T-helper 1 cell treated with Interleukin-12 subunit alpha and Interleukin-12 subunit beta and Interleukin-4 antibody, amounts not matched to agents 30 μg/mL and 1 μg/mL, for 36 hours (primary cell): ENCODE measurements around the gene ANXA8.

Experiments
- H3K27ac Mint-ChIP-seq: one replicate; pipeline ENCODE4 v1.8.0; 2021; ENCODE audit warnings: mild to moderate bottlenecking, mixed read lengths
- H3K27me3 Mint-ChIP-seq: one replicate; pipeline ENCODE4 v1.8.0; 2021; ENCODE audit warnings: low read depth, mixed read lengths
- H3K36me3 Mint-ChIP-seq: one replicate; pipeline ENCODE4 v1.8.0; 2021; ENCODE audit warnings: low read depth, mixed read lengths
- H3K4me1 Mint-ChIP-seq: one replicate; pipeline ENCODE4 v1.8.0; 2021; ENCODE audit warnings: low read depth, mixed read lengths
- H3K4me3 Mint-ChIP-seq: one replicate; pipeline ENCODE4 v1.8.0; 2021; ENCODE audit warnings: mild to moderate bottlenecking, moderate library complexity, mixed read lengths
- H3K9me3 Mint-ChIP-seq: one replicate; pipeline ENCODE4 v1.8.0; 2021; ENCODE audit warnings: mixed read lengths

ANXA8 gene

DNA sequence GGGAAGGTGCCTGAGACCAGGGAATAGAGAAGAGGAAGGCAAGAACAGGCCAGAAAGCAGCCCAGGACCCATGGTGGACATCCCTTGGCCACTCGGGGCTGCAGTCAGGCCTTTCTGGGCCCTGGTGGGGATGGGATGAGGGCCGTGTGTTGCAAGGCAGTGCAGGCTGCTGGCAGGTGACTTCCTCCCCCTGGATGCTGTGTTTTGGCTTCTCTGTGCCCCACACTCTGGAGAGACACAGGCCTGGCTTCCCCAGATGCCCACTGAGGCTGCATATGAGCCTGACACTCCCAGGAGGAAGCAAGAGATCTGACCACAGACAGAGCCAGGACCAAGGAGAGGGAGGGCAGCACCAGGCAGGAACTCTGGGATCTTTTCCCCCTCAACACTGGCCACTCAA is 39.9 kb downstream of the ANXA8 start:
- Mint-ChIP-seq H3K4me1 (no peaks in the 10 kb centered on the region), H3K27me3 (peaks cover 7% of the 10 kb centered on the region), H3K9me3 (peaks cover 12% of the 10 kb centered on the region), H3K27ac (no peak overlapping the region), H3K36me3 (no peaks in the 10 kb centered on the region), H3K4me3 (no peak overlapping the region)

DNA sequence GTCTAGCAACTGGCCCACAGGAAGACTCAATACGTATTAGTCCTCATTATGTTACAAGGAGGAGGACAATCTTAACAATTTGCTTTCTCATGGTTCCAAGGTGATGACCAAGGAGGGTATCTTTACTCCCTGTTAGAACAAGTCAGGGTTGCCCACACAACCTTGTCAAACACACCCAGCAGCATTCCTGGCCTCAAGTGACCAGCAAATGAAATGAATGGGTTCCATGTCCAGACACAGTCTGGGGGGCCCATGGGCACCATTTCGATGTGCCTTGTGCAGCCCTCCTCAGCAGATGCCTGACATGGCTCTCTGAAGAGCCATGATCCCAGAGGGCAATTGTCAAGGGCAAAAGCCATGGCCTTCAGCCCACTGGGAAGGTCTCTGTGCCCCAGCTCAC is 40.8 kb downstream of the ANXA8 start:
- Mint-ChIP-seq H3K4me3 (no peak overlapping the region), H3K36me3 (no peaks in the 10 kb centered on the region), H3K9me3 (peaks cover 12% of the 10 kb centered on the region), H3K4me1 (no peaks in the 10 kb centered on the region), H3K27me3 (peaks cover 7% of the 10 kb centered on the region), H3K27ac (no peak overlapping the region)

DNA sequence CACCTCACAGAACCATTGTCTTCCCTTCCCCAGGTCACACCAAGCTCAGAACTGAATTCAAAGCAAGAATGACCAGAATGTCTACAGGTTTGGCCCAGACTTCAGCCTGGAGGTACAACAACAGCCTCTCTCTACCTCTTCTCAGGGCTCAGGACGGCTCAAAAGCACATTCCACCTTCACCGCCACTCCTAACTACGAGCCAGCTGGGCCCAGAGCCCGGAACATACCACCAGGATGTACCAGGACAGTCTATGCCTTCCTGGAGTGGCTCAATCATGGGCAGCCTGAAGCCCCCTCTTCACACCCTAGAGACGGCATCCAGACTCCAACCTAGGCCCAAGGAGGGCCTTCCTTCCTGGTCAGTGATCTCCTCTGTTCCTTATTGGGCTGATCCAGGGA is 41.6 kb downstream of the ANXA8 start:
- peaks cover 12% of the 10 kb centered on the region for H3K9me3 Mint-ChIP-seq
- H3K4me1 Mint-ChIP-seq: no peaks in the 10 kb centered on the region
- H3K36me3 Mint-ChIP-seq: no peaks in the 10 kb centered on the region
- H3K4me3 Mint-ChIP-seq: no peak overlapping the region
- H3K27ac Mint-ChIP-seq: no peak overlapping the region
- peaks cover 7% of the 10 kb centered on the region for H3K27me3 Mint-ChIP-seq

DNA sequence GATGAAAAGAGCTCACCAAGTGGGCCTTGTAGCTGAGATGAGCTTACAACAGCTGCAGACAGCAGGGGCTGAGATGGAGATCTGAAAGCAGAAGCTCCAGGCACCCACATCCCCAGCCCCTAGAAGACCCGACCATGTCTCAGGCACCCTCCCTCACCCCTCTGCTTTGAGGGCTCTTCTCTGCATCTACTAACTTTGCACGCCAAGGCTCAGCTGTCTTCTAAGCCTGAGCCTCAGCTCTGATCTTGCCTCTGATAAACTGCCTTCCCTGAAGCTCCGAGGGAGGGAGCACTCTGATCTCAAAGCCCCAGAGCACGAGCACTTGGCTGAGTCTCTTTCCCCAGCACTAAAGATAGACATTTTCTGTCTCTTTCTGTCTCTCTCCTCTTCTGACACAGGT is 42.0 kb downstream of the ANXA8 start:
- Mint-ChIP-seq H3K27me3 (peaks cover 7% of the 10 kb centered on the region), H3K36me3 (no peaks in the 10 kb centered on the region), H3K4me3 (no peak overlapping the region), H3K27ac (no peak overlapping the region), H3K9me3 (peaks cover 12% of the 10 kb centered on the region), H3K4me1 (no peaks in the 10 kb centered on the region)

DNA sequence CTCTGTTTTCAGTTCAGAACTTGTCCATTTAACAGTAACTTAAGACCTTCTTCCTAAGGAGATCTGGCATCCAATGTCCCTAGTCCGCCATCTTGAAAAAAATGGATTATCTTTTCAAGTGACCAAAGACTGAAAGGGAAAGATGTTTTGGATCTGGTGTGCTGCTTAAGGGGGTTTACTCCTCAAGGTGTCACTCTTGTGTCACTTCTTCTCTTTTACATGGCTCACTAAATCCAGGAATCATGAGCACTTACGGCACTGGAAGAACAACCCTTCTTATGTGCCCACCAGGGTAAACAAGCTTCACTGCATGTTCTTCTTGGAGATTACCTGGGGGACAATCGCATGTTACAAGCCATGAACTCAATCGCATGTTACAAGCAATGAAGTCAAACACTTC is 43.7 kb downstream of the ANXA8 start:
- Mint-ChIP-seq H3K27ac (no peak overlapping the region), H3K9me3 (peaks cover 2% of the 10 kb centered on the region), H3K36me3 (no peaks in the 10 kb centered on the region), H3K4me1 (no peaks in the 10 kb centered on the region), H3K4me3 (no peak overlapping the region), H3K27me3 (peaks cover 18% of the 10 kb centered on the region)

DNA sequence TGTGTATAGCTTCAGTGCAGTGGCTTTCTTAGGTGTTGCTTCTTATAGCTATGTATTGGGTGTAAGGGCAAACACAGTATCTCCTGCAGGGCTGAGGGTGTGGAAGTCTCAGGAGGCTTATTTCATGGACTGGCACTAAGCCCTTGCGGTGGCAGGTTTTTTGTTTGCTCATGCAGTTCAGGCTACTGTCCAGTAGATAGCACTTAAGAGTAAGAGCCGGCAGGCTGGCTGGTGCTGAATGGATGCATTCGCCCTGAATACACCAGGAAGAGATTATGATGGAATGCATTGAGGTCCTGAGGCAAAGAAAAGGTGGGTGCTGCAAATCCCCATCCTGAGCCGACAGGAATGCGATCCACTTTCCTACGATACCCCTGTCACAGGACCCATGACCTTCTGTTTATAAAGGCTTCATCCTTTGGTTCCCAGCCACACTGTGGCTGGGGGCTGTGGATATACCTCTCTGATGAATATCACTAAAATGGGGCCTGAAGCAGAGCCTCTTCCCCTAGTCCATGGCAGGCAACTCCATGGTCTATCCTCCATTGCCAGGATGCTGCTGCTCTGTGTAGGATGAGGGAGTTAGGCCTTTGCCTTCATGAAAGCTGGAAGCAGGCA is 44.9 kb downstream of the ANXA8 start:
- Mint-ChIP-seq H3K27me3 (peaks cover 22% of the 10 kb centered on the region), H3K4me3 (no peak overlapping the region), H3K4me1 (no peaks in the 10 kb centered on the region), H3K36me3 (no peaks in the 10 kb centered on the region), H3K9me3 (no peaks in the 10 kb centered on the region), H3K27ac (no peak overlapping the region)

DNA sequence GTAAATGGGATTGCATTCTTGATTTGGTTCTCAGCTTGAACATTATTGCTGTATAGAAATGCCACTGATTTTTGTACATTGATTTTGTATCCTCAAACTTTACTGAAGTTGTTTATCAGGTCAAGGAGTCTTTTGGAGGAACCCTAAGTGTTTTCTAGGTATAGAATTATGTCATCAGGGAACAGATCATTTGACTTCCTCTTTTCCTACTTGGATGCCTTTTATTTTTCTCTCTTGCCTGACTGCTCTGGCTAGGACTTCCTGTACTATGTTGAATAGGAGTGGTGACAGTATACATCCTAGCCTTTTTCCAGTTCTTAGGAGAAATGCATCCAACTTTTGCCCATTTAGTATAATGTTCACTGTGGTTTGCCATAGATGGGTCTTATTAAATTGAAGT is 48.8 kb downstream of the ANXA8 start:
- H3K4me1 Mint-ChIP-seq: no peaks in the 10 kb centered on the region
- H3K36me3 Mint-ChIP-seq: no peaks in the 10 kb centered on the region
- H3K9me3 Mint-ChIP-seq: no peaks in the 10 kb centered on the region
- H3K27me3 Mint-ChIP-seq: peaks cover 30% of the 10 kb centered on the region
- H3K4me3 Mint-ChIP-seq: no peak overlapping the region
- H3K27ac Mint-ChIP-seq: no peak overlapping the region

DNA sequence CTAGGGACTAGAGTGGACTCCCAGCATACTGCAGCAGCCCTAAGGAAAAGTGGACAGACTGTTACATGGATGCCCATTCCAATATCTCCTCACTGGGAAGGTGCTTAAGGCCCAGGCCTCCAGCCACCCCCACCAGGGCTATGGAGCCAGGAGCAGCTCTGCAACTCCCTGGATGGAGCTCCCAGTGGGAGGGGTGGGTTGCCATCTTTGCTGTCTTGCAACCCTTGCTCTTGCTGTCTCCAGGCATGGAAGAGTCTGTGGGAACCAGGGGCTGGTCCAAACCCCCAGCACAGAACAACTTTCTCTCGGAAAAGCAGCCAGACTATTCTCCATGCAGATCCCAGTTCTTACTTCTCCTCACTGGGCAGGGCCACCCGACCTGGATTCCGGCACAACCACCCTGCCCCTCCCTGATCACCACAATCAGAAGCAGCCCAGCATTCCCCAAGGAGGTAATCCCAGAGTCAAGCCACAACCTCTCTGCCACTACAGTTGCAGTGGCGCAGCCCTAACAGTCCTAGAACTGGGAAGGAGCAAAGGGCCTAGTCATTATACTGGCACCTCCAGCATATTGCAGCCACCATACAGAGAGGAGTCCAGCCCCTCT is 58.0 kb downstream of the ANXA8 start:
- Mint-ChIP-seq H3K36me3 (no peaks in the 10 kb centered on the region), H3K27ac (no peak overlapping the region), H3K9me3 (no peaks in the 10 kb centered on the region), H3K4me3 (no peak overlapping the region), H3K27me3 (peaks cover 2% of the 10 kb centered on the region), H3K4me1 (no peaks in the 10 kb centered on the region)

DNA sequence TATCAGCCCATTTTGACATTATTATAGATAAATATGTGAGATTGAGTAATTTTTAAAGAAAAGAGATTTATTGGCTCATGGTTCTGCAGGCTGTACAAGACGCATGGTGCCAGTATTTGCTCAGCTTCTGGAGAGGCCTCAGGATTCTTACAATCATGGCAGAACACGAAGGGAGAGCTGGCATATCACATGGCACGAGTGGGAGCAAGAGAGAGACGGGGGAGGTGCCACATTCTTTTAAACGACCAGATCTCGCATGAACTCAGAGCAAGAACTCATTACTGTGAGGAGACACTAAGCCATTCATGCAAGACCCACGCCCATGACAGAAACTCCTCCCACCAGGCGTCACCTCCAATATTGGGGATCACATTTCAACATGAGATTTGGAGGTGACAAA is 59.7 kb downstream of the ANXA8 start:
- Mint-ChIP-seq H3K4me3 (no peak overlapping the region), H3K4me1 (no peaks in the 10 kb centered on the region), H3K27me3 (no peaks in the 10 kb centered on the region), H3K36me3 (no peaks in the 10 kb centered on the region), H3K27ac (no peak overlapping the region), H3K9me3 (no peaks in the 10 kb centered on the region)

DNA sequence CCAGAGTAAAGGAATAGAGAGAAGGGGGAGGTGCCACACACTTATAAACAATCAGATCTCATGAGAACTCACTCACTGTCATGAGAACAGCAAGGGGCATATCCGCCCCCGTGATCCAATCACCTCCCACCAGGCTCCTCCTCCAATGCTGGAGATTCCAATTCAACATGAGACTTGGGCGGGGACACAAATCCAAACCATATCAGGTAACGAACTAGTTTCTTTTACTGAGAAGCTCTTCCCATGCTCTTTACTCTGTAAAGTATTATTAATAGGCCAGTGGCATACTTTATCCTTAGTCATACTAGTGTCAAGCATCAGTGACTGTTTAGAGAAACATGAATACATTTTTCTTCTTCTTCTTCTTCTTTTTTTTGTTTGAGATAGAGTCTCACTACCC is 60.4 kb downstream of the ANXA8 start:
- Mint-ChIP-seq H3K27me3 (no peaks in the 10 kb centered on the region), H3K4me3 (no peak overlapping the region), H3K4me1 (no peaks in the 10 kb centered on the region), H3K27ac (no peak overlapping the region), H3K9me3 (no peaks in the 10 kb centered on the region), H3K36me3 (no peaks in the 10 kb centered on the region)

DNA sequence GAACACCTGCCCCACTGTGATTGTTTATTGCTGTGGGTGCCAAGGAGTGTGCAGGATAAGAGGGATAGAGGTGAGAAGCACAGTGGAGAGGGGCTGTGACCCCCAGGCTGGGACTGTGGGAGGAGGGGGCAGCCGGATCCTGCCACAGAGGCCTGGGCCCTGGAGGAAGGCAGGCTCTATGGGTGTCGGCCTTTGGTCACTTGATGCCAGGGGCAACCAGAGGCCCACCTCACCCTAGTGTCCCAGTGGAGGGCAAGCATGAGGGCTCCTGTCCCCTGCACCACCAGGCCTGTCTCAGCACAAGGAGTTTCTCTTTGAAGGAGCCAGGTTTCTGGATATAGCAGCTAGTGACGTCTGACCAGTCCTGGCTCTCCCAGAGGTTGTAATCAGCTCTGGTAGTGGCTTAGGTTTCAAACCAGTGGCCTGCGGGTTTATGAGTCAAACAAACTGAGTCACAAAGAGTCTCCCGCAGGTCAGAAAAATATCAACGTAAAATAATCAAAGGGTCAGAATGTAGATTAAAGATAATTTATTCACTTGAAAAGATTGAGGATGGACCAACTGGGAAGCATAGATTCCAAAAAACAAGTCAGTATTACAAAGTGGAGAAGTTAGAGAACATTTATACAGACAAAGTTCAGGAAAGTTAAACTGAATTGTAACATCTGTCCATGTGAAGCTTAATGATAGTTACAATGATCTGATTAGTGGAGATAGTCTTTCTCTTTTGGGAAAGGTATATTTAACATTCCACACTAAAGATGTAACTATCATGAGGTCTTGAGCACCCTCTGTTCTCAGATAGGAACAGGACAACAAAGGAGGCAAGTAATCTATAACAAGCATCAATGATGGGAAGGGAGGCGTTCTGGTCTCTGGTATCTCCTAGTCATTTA is 62.6 kb downstream of the ANXA8 start:
- H3K4me3 Mint-ChIP-seq: no peak overlapping the region
- no peaks in the 10 kb centered on the region for H3K27me3 Mint-ChIP-seq
- no peaks in the 10 kb centered on the region for H3K9me3 Mint-ChIP-seq
- no peaks in the 10 kb centered on the region for H3K4me1 Mint-ChIP-seq
- no peak overlapping the region for H3K27ac Mint-ChIP-seq
- no peaks in the 10 kb centered on the region for H3K36me3 Mint-ChIP-seq

DNA sequence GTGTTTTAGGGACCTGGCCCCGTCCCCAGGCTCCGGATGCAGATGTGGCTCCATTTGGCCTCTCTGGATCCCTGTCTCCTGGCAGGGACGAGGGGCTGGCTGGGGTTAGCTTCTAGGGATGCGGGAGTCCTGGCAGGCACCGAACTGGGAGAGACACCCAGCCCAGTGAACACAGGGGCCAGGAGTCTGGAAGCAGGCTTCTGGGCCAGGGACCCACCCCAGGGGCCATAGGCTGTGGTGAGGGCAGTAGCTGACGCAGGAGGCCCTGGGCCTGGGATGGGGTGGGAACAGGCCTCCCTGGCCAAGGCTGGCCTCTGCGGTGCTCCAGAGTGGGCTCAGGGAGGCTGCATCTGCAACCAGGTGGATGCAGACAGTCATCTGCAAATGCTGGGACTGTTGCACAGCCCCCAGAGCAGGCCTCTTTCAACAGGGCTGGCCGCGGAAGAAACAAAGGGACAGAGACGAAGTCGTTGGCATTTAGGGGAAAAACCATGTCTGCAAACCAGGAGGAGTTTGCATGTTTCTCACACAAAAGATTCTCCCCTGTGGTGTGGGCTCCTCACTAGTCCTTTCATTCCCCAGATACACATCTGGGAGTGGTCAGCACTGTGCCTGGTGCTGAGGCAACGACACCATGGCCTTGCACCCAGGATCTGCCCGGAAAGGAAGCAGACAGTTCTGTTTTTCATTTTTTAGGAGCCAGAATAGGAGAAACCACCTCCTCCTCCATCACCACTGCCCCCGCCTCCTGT is 63.4 kb downstream of the ANXA8 start:
- no peaks in the 10 kb centered on the region for H3K36me3 Mint-ChIP-seq
- H3K27me3 Mint-ChIP-seq: no peaks in the 10 kb centered on the region
- H3K9me3 Mint-ChIP-seq: no peaks in the 10 kb centered on the region
- H3K4me1 Mint-ChIP-seq: no peaks in the 10 kb centered on the region
- no peak overlapping the region for H3K27ac Mint-ChIP-seq
- no peak overlapping the region for H3K4me3 Mint-ChIP-seq

DNA sequence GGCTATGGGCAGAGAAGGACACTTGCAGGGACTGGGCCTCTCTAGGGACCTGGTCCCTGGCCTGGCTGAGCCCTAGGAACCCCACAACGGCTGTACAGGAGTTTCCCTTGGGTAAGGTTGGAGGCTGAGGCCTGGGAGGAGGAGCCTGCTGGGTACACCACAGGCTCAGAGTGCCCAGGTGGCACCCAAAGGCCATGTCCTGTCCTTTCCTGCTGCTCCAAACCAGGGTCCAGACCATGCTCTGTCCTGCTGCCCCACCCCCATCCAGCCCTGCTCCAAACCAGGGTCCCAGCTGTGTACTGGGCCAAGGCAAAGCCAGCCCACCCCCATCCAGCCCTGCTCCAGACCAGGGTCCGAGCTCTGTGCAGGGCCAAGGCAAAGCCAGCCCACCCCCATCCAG is 64.5 kb downstream of the ANXA8 start:
- H3K4me1 Mint-ChIP-seq: no peaks in the 10 kb centered on the region
- H3K27ac Mint-ChIP-seq: no peak overlapping the region
- H3K4me3 Mint-ChIP-seq: no peak overlapping the region
- H3K9me3 Mint-ChIP-seq: no peaks in the 10 kb centered on the region
- no peaks in the 10 kb centered on the region for H3K36me3 Mint-ChIP-seq
- H3K27me3 Mint-ChIP-seq: no peaks in the 10 kb centered on the region

DNA sequence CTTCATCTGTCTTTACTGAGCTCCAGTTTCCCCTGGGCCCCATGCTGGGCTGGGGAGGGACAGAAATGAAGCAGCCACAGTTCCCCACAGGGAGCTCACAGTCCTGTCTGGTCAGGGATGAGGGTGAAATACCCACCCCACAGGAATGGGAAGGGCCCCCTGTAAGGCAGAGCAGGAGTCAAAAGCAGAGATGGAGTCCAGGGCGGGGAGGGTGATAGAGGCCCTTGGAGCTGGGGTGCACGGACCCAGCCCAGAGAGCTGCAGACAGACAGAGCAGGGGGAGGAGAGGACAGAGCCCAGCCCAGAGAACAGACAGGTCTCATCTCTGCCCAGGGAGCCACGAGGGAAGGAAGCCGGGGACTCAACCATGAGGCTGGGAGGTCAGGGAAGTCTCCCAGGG is 64.9 kb downstream of the ANXA8 start:
- Mint-ChIP-seq H3K36me3 (no peaks in the 10 kb centered on the region), H3K27me3 (no peaks in the 10 kb centered on the region), H3K4me1 (no peaks in the 10 kb centered on the region), H3K27ac (no peak overlapping the region), H3K9me3 (no peaks in the 10 kb centered on the region), H3K4me3 (no peak overlapping the region)
